Epithelial cell of esophagus (primary cell): ENCODE measurements around the gene GATA2.
A peak's percentile ranks its signal among the peaks of the same experiment; 100 is the strongest.

Experiments
- DNase-seq: peaks from one replicate; pipeline ENCODE4 v3.0.0; 2010; ENCODE audit warnings: low read depth
- H3K4me3 ChIP-seq: 2 replicates; pipeline ENCODE4 v1.5.1; 2011; ENCODE audit warnings: mild to moderate bottlenecking, low read length, control low read depth
- CTCF ChIP-seq: IDR thresholded peaks from 2 replicates; pipeline ENCODE4 v1.5.1; 2011; ENCODE audit warnings: low read depth, mild to moderate bottlenecking, low read length, control low read depth, inconsistent platforms; ENCODE audit not compliant: insufficient read depth; ENCODE audit errors: missing control alignments

The GATA2 gene

DNA sequence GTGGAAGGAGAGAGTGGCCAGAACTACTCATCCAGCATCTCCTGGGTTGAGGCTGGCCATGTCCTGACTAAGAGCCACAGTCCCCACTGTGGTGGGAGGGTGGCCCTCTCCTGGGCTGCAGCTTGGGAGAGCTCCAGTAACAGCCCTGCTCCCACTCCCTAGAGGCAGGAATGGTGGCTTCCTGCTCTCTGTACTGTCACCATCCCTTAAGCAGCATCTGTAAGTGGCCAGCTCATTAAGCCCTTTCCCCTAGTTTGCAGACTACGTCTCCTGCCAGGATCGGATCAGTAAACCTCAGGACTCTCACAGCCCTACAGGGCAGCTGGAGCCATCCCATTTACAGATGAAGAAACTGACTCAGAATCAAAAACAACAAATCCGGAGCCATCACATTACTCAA, 56.8 kb downstream of the GATA2 start:
- no peak overlapping the region for H3K4me3 ChIP-seq
- no peak for DNase-seq
- TF ChIP-seq CTCF: no peak

DNA sequence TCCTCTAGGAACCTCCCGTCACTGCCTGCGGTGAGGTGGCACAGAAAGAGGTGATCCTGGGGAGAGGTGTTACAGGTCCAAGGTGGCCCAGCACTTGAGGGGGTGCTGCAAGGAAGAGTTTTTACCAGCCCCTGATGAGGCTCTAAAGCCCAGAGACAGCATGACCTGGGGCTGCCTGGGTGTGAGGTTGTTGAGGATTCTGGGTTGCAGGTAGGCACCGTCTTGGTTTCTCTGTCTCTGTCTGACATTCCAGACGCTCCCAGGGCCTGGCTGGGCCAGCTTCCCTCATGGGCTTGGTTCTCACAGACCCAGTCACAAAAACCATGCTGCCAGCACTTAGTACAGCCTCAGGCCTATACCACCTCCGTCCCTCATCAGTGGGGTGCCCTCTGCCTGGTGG, 57.4 kb downstream of the GATA2 start:
- TF ChIP-seq CTCF: no peak
- no peak overlapping the region for H3K4me3 ChIP-seq
- DNase-seq: no peak

GRCh38 chr3:128435058-128435457, 57.9 kb downstream of the GATA2 start:
- DNase-seq: peak; percentile 15
- no peak for TF ChIP-seq CTCF
- H3K4me3 ChIP-seq: no peak overlapping the region

DNA sequence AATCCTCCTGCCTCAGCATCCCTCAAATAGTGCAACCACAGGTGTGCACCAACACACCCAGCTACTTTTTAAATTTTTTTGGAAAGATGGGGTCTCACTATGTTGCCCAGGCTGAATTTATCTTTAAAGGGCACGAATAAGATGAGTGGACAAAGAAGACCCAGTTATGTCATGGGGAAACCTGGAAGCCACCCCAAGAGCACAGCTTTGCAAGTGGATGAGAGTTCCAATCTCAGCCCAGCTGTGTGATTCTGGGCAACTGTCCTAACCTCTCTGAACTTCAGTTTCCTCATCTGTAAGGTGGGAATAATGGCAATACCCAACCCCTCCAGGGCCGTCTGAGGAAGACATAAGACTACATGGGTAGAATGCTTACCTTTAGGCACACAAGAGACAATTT, 58.5 kb downstream of the GATA2 start:
- no peak for DNase-seq
- TF ChIP-seq CTCF: no peak
- H3K4me3 ChIP-seq: no peak overlapping the region

GRCh38 chr3:128433837-128434165, 59.2 kb downstream of the GATA2 start:
- no peak for TF ChIP-seq CTCF
- DNase-seq: no peak
- H3K4me3 ChIP-seq: no peak overlapping the region

DNA sequence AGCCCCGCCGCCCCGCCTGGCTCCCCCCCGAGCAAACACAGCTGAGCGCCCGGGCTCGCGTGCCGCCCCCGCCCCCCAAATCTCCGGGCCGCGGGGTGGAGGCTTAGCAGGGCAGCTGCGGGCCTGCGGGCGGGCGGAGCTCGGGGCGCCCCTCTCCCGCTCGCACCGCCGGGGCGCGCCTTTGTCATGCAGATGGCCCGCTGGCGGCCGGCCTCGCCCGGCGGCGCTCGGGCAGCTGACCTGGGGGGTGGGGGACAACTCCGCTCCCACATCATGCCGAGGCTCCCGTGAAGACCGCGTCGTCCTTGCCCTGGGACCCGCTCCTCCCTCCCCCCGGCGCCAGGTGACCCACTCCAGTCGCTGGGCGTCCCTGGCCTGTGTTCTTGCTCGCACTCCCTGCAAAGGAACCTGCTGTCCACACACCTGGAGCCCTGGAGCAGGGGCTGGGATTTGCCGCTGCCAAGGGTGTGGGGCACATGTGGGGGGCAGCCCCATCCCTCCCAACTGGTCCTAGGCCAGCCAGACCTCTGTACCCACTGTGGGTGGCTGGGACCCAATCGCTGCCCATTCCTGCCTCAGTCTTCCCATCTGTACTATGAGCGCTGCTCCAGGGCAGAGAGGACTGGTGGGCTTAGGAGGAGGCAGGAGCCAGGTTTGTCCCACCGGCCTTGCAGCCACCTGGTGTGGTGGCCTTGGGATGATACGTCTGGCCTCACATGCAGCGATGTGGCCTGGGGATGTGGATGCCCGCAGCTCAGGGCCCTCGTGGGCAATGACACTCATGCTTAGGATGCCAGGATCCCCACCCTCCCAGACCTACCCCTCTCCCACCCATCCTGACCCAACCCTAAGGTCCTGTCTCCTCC, 59.8 kb downstream of the GATA2 start:
- DNase-seq: no peak
- H3K4me3 ChIP-seq: no peak overlapping the region
- TF ChIP-seq CTCF: no peak
